Right hindlimb (tissue), 1 donor: ENCODE measurements around the gene AIMP1.
"Not testable (repeated sequence)": the region's sequence is repeated elsewhere in the genome, so short reads cannot be mapped to it uniquely, and the experiment has no call there.

ENCODE experiments used
- DNase-seq: peaks from one replicate; pipeline ENCODE4 v3.0.0-alpha.2; 2018

Gene AIMP1

DNA sequence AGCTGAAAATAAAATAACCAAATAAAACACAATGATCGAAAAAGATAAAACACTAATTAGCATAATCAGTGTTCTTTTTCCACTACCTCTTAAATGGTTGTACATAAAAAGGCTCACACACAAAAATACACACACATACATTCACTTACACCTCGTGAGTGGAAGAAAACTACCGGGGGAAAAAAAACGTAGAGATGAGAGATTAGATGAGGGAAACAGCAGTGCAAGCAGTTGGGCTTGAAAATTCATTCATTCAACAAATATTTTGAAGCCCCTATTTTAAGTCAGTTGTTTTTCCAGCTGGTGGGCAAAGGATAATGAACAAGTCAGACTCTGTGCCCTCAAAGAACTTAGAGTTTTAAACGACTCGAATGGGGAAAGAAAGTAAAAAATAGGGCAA lies 1.4 kb upstream of the AIMP1 start:
- DNase-seq = no peak

DNA sequence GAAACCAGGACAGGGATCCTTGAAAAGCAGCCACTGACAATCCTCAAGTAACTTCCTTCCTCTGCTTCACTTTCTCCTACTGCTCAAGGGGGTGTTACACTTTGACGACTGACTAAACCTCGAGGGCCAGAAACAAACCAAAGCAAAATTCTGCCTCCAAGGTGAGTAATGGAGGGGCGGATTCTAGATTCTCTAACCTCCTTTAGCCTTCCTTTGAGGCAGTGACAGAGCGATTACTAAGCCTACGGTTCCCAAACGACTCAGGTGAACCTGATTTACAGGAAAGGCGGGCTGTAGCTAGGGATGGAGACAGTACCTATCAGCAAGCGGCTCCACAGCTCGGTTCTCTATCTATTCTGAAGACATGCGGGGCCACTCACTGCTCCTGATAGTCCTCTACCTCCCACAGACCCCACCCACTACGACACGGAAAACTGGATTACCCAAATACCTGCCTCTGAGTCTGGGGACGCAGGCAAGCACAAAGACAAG lies 828 bp upstream of the AIMP1 start:
- DNase-seq = no peak

DNA sequence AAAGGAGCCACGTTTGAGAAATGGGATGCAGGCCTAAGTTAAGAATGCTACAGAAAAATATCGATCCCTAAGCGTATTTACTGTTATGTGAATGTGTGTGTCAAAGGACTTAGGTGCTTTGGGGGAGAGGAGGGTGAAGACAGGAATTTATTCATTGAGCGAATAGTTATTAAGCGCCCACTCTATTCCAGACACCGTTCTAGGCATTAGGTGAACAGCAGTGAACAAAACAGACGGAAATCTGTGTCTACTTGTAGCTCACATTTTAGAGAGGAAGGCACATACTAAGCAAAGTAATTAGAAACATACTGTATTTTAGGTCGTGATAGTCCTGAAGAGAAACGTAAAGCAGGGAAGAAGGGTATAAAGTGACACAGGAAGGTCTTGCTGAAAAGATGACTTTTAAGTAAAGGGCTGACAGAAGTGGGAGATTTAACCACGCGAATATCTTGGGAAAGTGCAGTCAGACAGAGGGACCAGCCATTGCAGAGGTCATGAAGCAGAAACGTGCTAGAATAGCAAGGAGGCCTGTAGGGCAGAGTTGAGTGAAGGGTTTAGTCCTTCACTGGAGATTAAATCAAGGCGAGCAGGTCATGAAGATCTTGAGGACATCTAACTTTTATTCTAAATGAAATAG lies 541 bp downstream of the AIMP1 start:
- no peak for DNase-seq

DNA sequence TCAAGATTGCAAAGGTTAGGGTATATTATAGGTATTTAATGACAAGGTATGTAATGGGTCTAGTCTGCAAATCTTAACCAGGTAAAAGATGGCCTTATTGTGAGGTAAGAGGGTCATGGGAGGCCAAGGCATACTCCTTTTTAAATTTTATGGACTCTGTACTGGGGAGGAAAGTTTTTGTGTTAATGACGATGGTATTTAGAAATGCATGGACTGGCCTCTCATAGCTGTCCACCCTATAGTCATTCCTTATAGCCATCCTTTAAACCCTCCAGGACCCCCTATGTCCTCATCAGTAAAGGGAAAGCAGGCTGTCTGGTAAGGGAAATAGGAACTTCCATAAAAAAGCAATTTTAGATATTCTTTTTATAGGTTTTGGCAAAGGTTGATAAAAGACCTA lies 1.5 kb downstream of the AIMP1 start:
- DNase-seq = no peak

DNA sequence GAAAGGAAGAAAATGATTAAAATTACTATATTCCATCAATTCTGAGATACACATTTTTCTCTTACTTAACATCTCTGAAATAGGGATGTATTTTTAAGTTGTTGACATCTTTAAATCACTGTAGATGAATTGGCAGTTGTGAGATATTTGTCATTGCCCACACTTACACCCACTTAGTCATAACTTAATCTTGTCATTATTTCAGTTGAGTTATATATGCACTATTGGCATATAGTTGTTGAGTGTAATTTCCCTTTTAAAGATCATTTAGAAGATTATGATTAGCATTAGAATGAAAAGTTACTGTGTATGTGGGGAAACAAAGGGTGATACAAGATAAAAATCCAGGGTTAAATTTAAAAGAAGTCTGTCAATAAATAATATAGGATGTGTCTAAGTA lies 2.2 kb downstream of the AIMP1 start:
- DNase-seq = no peak

DNA sequence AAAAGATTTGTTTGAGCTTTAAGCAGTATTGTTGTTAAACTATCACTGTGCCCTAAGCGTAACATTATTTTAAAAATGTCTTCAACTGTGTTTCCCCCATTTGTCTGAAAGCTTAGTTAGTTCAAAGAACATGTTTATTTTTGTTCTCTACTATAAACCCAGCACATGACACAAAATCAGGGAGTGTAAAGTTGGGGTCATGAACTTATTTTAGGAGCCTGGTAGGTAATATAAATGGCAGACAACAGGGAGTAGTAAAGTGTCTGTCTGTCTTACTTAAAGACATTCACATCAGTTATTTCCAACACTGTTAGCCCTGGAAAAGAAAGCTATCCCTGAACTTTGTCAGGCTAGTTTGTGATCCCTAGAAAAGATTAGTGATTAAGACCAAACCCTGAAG lies 3.9 kb downstream of the AIMP1 start:
- no peak for DNase-seq

DNA sequence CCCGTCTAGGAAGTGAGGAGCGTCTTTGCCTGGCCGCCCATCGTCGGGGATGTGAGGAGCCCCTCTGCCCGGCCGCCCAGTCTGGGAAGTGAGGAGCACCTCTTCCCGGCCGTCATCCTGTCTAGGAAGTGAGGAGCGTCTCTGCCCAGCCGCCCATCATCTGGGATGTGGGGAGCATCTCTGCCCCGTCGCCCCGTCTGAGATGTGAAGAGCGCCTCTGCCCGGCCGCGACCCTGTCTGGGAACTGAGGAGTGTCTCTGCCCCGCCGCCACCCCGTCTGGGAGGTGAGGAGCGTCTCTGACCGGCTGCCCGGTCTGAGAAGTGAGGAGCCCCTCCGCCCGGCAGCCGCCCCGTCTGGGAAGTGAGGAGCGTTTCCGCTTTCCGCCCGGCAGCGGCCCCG lies 4.8 kb downstream of the AIMP1 start:
- not testable (repeated sequence) for DNase-seq

DNA sequence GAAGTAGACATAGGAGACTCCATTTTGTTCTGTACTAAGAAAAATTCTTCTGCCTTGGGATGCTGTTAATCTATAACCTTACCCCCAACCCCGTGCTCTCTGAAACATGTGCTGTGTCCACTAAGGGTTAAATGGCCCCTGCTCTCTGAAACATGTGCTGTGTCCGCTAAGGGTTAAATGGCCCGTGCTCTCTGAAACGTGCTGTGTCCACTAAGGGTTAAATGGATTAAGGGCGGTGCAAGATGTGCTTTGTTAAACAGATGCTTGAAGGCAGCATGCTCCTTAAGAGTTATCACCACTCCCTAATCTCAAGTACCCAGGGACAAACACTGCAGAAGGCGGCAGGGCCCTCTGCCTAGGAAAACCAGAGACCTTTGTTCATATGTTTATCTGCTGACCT lies 5.5 kb downstream of the AIMP1 start:
- DNase-seq = not testable (repeated sequence)

DNA sequence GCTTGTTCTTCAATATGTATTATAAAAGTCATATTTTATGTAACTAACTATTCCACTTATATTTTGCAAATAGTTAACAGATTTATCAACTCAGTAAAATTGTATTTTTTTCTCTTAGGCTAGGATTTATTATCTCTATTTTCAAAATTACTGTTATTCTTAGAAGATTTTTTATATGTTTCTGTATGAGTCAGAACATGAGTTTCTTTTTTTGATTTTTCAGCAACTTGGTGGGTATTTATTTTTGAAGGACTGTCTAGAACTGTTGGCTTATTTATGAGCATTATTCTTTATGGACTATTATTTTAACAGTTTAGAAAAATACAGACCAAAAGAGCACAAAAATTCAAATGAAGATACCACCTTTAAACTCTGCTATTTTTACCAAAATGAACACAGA lies 6.8 kb downstream of the AIMP1 start:
- no peak for DNase-seq

DNA sequence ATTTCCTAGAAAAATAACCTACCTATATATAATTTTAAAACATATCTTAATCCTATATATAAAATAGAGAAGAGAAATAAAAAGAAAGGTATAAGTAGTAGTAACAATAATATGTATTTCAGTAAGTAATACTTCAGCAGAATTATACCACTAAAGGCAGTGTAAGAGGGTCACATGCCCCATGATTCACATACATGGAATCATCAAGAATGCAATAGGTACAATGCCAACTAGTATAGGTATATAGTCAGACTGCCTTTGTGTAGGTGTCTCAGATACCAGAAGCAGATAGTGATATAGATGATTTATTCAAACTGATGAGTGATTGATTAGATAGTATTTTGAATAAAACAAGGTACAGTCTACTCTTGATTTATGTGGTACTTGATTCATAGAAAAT lies 9.4 kb downstream of the AIMP1 start:
- no peak for DNase-seq

DNA sequence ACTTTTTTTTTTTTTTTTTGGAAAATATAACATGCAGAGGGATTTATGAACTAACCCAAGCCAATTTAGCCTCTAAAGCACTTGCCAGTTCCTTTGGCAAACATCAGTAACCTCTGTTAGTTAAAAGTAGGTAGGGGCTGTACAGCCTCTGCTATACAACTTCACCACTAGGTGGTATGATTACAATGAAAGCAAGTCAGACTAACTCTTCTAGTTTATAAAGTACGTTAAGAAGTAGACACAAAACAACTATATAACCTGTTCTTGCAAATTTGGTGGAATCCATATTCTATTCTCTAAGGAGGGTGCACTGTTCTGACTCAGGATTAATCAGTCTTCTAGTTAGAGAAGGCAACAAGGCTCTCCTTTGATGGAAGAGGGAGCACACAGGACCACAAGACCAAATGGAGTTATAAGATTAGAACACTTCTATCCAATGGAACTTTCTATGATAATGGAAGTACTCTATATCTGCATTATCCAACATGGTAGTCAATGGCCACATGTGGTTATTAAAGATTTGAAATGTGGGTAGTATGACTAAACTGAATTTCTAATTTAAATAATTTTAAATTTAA lies 12.8 kb downstream of the AIMP1 start:
- DNase-seq = no peak

DNA sequence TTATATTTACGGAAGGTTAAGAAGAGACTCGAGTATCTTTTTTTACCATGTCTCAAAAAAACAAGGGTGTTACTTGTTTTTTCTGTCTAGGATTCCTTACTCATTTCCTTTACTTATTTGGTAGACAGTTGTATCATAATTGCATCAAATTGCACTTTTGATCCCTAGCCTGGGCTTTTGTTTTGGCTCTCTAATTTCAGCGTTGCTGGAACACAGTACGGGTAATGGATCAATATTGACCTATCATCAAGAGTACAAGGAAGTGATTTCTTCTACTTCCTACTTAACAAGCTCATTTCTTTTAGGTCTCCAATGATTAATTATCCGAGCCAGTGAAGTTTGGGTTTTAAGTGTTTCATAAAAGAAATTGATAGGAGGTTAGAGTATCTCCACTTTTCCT lies 16.8 kb downstream of the AIMP1 start:
- DNase-seq = no peak

DNA sequence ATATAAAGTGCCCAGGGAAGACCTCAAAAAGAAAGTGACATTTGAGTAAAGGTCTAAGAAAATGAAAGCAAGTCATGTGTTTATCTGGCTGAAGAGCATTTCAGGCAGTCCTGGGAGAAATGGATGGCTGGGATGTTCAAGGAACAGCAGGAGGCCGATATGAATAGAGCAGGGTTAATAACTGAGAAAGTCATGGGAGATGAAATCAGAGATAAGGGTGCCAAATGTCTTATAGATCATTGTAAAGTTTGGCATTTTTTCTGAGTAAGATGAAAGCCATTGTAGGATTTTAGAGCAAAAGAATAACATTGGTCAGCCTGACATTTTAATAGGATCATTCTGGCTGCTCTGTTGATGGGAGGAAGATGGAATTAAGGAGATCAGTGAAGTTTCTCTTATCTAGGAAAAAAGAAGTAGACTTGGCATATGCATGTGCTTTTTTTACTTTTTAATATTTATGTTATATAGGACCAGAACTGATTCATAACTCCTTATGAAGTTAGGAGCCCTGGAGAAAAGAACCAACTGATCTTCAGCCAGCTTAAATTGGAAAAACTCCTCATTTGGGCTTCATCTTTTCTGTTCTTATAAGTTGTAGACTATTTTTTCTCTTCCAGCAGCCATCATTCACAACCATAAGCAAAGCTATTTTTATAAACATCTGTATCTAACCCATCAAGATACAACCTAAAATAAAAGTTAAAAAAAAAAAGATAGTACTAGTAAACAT lies 18.6 kb downstream of the AIMP1 start:
- no peak for DNase-seq

DNA sequence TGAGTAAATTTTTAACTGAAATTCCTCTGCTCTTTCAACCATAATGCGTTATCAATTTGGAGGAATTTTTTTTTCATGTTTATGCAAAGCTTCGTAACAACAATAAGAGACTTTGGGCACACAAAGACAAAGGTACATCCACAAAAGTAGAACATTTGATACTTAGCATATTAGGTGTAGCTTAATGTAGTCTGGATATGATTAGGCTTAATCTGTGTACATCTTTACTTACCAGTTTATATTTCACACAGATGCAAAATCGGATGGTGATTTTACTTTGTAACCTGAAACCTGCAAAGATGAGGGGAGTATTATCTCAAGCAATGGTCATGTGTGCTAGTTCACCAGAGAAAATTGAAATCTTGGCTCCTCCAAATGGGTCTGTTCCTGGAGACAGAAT lies 20.3 kb downstream of the AIMP1 start:
- no peak for DNase-seq

DNA sequence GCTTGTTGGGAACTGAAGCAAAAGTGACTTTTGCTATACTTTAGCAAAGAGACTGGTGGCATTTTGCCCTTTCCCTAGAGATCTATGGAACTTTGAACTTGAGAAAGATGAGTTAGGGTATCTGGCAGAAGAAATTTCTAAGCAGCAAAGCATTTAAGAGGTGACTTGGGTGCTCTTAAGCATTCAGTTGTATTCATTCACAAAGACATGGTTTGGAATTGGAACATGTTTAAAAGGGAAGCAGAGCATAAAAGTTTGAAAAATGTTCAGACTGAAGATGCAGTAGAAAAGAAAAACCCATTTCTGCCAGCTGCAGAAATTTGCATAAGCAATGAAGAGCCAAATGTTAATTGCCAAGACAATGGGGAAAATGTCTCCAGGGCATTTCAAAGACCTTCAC lies 21.6 kb downstream of the AIMP1 start:
- DNase-seq = no peak

DNA sequence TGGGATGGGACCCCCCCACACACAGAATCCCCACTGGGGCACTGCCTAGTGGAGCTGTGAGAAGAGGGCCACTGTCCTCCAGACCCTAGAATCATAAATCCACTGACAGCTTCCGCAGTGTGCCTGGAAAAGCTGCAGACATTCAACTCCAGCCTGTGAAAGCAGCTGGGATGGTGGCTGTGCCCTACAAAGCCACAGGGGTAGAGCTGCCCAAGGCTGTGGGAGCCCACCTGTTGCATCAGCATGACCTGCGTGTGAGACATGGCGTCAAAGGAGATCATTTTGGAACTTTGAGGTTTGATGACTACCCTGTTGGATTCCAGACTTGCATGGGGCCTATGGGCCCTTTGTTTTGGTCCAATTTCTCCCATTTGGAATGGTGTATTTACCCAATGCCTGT lies 22.3 kb downstream of the AIMP1 start:
- no peak for DNase-seq

DNA sequence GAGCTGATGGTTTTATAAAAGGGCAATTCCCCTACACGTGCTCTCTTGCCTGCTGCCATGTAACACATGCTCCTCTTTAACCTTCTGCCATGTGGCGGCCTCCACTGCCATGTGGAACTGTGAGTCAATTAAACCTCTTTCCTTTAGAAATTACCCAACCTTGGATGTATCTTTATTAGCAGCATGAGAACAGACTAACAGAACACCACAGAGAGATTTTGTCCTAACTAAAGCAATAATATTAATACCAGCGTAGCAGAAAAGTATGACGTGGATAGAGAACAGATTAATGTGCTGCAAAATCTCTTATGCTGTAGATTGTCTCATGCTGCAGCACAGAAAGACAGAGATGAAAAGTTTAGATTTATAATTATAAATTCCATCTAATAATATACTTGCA lies 23.1 kb downstream of the AIMP1 start:
- no peak for DNase-seq

DNA sequence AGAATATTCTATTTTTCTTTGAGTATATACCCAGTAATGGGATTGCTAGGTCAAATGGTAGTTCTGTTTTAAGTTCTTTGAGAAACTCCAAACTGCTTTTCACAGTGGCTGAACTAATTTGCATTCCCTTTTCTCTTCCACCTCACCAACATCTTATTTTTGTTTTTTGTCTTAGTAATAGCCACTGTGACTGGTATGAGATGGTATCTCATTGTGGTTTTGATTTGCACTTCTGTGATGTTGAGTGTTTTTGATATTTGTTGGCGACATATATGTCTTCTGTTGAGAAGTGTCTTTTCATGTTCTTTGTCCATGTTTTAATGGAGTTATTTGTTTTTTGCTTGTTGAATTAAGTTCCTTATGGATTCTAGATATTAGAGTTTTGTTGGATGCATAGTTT lies 24.4 kb downstream of the AIMP1 start:
- DNase-seq = no peak

DNA sequence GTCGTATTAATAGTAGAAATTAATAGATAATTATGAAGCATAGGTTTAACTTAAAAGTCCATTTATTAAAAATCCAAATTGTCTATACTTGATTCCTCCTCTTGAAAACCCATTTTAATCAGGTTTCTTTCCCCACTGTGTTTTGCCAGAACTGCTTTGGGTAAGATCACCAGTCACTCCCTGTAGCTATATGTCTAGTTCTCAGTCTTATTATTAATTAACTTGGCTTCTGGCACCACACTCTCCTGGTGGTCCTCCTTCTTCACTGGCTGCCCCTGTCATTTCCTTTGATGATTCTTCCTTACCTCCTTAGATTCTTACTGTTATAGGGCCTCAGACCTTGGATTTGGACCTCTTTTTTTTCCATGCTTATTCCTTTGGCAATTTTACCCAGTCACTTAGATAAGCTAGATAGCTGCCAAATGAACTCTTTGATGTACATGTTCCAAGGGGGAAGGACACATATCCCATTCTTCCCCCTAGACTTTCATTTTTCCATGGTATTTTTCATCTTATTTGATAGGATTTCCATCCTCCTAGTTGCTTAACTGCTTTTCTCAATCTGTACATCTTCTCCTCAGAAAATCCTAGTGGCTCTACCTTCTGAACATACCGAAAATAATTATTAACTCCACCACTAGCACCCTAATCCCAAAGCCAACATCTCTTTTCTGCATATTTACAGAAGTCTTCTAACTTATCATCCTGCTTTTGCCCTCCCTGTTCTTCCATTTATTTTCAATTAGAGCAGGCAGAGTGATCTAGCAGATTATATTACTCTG lies 27.7 kb downstream of the AIMP1 start:
- DNase-seq = no peak

DNA sequence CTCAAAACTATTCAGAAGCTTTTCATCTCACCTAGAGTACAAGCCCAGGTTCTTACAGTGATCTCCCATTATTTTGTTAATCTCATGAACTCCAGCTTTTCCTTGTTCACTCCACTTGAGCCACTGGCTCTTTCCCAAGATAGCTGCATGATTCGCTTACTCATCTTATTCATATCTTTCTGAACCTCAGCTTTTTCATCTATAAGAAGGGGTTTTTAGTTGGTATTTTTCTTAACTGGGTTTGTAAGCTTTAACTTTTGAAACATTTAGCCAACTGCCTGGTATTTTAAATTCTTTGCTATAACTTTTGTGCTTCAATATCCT lies 28.3 kb downstream of the AIMP1 start:
- no peak for DNase-seq

DNA sequence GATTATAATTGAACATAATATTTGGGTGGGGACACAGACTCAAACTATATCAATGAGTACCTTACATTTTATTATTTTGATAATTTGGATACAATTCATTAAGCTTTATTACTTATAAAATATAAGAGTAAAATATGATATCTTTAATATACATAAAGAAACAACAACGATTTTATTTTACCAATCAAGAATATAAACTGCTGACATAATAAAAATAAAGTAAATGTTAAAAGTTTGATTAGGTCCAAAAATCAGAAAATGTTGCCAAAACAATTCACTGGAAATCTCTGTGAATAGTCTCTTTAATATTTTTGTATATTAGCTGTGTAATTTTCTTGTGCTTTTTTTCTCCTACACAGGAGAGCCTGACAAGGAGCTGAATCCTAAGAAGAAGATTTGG lies 30.8 kb downstream of the AIMP1 start:
- DNase-seq = no peak

DNA sequence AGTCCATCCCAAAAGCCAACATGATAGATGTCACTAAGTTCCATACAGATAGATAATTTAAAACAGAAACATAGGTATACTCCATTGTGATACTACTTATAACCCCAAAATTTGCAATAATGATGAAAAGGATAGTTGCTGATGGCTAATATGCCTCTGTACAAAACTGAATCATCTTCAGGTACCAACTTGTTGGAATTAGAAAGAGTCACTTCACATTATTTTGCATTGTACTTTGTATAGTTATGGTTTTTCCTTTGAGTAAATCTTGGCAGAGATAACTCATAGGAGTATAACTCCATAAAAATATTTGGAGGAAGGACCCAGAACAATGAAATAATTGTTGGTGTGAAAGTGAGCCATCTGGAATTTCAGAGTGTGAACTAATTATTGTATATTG lies 34.7 kb downstream of the AIMP1 start:
- no peak for DNase-seq

DNA sequence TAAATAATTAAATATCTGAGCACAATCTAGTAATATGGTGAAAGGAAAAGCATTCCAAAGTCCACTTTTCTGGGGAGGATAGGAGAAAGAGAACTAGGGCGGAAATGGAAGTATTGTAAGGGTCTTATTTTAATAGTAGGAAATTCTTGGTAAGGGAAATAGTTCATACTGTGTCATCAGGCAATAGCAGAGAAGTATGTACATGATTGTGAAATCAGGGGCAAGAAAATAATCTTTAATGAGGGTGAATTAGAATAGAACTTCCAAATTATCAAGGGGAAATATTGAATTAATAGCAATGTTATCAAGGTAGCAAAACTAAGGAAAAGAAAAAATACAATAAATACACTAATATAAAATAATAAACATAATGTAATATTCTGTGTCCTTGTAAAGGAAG lies 37.4 kb downstream of the AIMP1 start:
- DNase-seq = no peak

DNA sequence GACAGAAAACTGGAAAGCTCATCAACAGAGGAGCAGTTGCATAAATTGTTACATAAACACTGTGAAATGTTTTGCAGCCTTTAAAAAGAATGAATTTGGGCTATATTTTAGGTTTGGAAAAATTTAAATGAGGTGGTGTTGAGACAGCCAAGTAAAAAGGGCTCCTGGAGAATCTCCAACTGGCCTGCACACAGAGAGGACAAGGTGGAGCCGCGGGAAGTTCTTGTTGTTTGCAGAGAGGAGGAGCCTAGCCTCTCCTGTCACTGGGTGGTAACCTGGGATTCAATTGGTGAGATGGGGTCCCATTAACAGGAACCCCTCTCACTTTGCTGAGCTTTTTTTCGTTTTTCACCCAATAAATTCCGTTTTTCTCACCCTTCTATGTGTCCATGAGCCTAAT lies 38.8 kb downstream of the AIMP1 start:
- peak; percentile 51 for DNase-seq
